Measurements from ENCODE around the gene EPS15. TPM values are rescaled to one million over a fixed set of nuclear protein-coding genes. Genes with fewer than 3 reads are reported as not detected.
"Not testable (repeated sequence)": the region's sequence is repeated elsewhere in the genome, so short reads cannot be mapped to it uniquely, and the experiment has no call there.

The EPS15 gene
- total RNA-seq, 1 donor from 2014 or later: 40.5 TPM

GRCh38 chr1:51341876-51342496 is 177.1 kb downstream of the EPS15 start:
- DNase-seq (ENCODE audit: low read depth, low spot score): no peak

GRCh38 chr1:51340380-51340779 is 178.7 kb downstream of the EPS15 start:
- DNase-seq (ENCODE audit: low read depth, low spot score): no peak

GRCh38 chr1:51336711-51337110 is 182.4 kb downstream of the EPS15 start:
- DNase-seq (ENCODE audit: low read depth, low spot score): no peak

GRCh38 chr1:51336004-51336403 is 183.1 kb downstream of the EPS15 start:
- no peak for DNase-seq (ENCODE audit: low read depth, low spot score)

GRCh38 chr1:51331206-51332100 is 187.6 kb downstream of the EPS15 start:
- DNase-seq (ENCODE audit: low read depth, low spot score): no peak

- DNase-seq (ENCODE audit: low read depth, low spot score): no peak
These were observed 188.5 kb downstream of the EPS15 start, which contains the start of gene TTC39A for GRCh38 chr1:51330331-51331201. TTC39A (minus strand) TSS chr1:51330562; CDS start chr1:51330477, 85 bp downstream.

- no peak for DNase-seq (ENCODE audit: low read depth, low spot score)
These were observed 189.4 kb downstream of the EPS15 start for GRCh38 chr1:51329443-51330325.

- no peak for DNase-seq (ENCODE audit: low read depth, low spot score)
These were observed 190.1 kb downstream of the EPS15 start for GRCh38 chr1:51328926-51329325.

- DNase-seq (ENCODE audit: low read depth, low spot score): no peak
These were observed 190.8 kb downstream of the EPS15 start for GRCh38 chr1:51328279-51328678.

- no peak for DNase-seq (ENCODE audit: low read depth, low spot score)
These were observed 191.7 kb downstream of the EPS15 start for GRCh38 chr1:51327386-51327785.

- DNase-seq (ENCODE audit: low read depth, low spot score): no peak
These were observed 192.2 kb downstream of the EPS15 start for GRCh38 chr1:51326839-51327238.

- no peak for DNase-seq (ENCODE audit: low read depth, low spot score)
These were observed 192.9 kb downstream of the EPS15 start for GRCh38 chr1:51325878-51326755.

GRCh38 chr1:51325391-51325790 is 193.7 kb downstream of the EPS15 start:
- no peak for DNase-seq (ENCODE audit: low read depth, low spot score)

GRCh38 chr1:51325011-51325385 is 194.1 kb downstream of the EPS15 start:
- not testable (repeated sequence) for DNase-seq (ENCODE audit: low read depth, low spot score)

- no peak for DNase-seq (ENCODE audit: low read depth, low spot score)
These were observed 194.6 kb downstream of the EPS15 start for GRCh38 chr1:51324251-51325010.

GRCh38 chr1:51323778-51324177 is 195.3 kb downstream of the EPS15 start:
- no peak for DNase-seq (ENCODE audit: low read depth, low spot score)

- no peak for DNase-seq (ENCODE audit: low read depth, low spot score)
These were observed 196.5 kb downstream of the EPS15 start for GRCh38 chr1:51322417-51323101.

- DNase-seq (ENCODE audit: low read depth, low spot score): no peak
These were observed 197.2 kb downstream of the EPS15 start for GRCh38 chr1:51321924-51322280.

All from pulmonary artery endothelial cell (primary cell).